ENCODE measurements around the gene SLFNL1.

DNA sequence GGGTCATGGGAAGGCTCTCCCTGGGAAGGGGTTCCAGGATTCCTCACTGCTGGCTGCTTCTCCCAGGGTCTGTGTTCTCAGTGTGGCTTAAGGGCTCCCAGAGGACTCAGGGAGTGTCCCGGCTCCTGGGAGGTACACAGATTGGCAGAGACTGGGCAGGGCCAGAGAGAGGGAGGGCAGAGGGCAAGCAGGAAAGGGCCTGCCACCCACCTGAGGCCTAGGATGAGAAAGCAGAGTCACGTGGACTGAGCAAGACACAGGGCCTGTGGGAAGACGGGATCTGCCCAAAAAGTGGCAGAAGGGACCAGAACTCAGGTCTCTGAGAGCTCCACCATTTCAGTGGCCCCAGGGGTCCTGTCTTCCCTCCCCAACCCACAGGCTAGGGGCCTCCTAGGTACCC, 871 bp downstream of the SLFNL1 start:
- TF ChIP-seq POLR2A (IDR thresholded peaks at IDR 0.05) (no peak), POLR2AphosphoS5 (IDR thresholded peaks at IDR 0.05) (no peak)
- TF ChIP-seq, protein P1, sequence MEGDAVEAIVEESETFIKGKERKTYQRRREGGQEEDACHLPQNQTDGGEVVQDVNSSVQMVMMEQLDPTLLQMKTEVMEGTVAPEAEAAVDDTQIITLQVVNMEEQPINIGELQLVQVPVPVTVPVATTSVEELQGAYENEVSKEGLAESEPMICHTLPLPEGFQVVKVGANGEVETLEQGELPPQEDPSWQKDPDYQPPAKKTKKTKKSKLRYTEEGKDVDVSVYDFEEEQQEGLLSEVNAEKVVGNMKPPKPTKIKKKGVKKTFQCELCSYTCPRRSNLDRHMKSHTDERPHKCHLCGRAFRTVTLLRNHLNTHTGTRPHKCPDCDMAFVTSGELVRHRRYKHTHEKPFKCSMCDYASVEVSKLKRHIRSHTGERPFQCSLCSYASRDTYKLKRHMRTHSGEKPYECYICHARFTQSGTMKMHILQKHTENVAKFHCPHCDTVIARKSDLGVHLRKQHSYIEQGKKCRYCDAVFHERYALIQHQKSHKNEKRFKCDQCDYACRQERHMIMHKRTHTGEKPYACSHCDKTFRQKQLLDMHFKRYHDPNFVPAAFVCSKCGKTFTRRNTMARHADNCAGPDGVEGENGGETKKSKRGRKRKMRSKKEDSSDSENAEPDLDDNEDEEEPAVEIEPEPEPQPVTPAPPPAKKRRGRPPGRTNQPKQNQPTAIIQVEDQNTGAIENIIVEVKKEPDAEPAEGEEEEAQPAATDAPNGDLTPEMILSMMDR (IDR thresholded peaks at IDR 0.05): no peak

Data from upper lobe of left lung (tissue), 4 donors.